GM18499 (cell line): ENCODE results near the gene CCSER1.
"Not testable (repeated sequence)": the region's sequence is repeated elsewhere in the genome, so short reads cannot be mapped to it uniquely, and the experiment has no call there.

Experiments used
- ATAC-seq: cut with Tn5 transposase; IDR thresholded peaks from one replicate; pipeline ENCODE4 v1.9.1; 2021; ENCODE audit warnings: moderate number of reproducible peaks; ENCODE audit not compliant: insufficient read depth, unreplicated experiment

The CCSER1 gene

DNA sequence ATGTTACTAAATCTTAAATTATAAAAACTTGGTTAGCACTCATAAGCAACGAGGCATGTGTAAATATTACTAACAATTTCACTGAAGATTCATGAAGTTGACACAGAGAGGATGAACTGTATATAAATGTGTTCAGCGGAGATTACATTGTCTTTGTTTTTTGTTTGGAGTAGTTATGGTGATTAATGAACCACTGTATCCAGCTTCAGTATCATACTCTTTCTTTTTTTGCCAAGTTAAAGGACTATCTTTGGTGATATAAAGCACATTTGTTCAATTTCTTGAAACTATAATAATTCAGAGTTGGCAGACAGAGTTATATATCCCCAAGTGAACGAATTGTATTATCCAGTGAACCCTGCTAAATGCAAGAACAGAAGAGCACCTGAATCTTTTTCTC lies 497.6 kb downstream of the CCSER1 start:
- no peak for ATAC-seq

DNA sequence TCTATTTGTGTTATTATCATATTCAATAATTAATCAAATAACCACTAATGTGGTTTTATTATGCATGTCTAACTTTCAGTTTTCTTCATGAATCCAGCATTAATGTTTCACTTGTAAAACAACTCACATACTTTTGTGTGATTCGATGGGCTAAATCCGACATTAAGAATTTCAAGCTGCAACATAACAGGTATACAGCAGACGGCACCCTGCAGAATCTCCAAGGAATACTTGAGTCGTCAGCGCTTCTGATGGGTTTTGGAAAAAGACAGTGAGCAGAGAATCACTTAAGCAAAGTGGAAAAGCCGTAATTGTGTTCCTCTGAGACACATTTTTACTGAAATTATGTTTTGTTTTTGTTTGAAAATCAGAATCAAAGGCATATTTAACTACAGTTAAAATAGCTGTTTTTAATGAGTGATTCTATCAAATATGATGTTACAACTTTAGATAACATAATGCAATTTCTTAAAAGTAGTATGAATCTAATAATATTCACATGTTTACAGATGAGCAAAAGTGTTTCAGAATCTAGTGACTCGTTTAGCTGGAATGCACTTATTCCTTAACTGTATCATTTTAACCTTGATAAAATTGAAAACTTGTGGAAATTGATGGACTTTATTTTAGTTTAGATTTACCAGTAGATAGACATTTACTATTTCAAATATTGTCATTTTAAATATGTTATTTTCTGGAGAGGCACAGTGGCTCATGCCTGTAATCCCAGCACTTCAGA lies 514.8 kb downstream of the CCSER1 start:
- ATAC-seq = no peak

DNA sequence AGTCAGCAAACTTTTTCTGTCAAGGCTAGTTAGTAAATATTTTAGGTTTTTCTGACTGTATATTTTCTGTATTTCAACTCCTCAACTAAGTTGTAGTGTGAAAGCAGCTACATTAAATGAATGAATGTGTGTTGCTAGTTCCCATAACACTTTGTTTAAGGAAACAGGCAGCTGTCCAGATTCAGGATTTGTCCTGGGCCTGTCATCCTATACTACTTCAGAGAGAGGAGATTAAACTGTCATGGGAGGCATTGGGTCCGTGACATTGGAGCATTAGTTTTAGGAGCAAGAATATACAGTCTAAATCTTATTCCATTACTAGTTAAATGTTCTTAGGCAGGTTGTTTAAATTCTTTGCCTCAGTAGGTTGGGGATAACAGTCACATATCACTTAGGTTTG lies 516.0 kb downstream of the CCSER1 start:
- ATAC-seq = no peak

GRCh38 chr4:90648311-90648710 lies 521.1 kb downstream of the CCSER1 start:
- ATAC-seq = no peak

DNA sequence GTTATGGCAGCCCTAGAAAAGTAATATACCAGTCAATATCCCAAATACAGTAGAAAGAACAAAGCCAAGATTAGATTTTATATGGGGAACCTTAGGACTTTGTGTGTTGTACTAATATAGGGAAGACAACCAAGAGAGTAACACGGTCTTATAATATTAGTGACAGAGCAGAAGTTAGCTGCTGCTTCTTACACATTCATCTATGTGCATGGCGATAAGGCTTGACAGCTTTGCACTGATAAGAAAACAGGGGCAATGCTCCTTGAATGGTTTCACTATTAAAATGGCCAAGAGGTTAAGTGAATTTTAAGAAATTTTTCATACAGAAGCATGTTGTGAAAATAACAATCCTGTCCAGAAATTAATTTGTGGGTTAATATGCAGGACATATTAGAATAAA lies 521.6 kb downstream of the CCSER1 start:
- ATAC-seq = no peak

- no peak for ATAC-seq
These were observed 533.5 kb downstream of the CCSER1 start for GRCh38 chr4:90660672-90661071.

GRCh38 chr4:90670183-90670582 lies 543.0 kb downstream of the CCSER1 start:
- ATAC-seq = no peak

DNA sequence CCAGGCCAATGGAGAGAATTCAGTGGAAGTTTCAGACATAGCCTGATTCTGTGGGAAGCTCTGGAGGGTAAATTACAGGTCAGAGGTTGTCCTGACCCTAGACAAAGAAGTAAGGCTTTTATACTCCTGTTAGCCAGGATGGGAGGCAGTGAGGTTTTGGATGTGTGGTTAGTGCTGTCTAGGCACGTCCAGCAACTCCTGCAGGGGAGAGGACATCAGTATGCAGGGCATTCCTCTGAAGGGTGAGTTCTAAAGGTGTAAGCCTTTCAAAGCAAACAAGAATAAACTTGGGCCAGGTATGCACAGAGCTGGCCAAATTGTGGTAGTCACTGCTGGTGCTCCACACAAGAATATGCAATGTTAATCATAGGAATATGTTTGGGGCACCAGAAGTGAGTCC lies 562.5 kb downstream of the CCSER1 start:
- no peak for ATAC-seq

GRCh38 chr4:90695411-90695810 lies 568.2 kb downstream of the CCSER1 start:
- no peak for ATAC-seq

DNA sequence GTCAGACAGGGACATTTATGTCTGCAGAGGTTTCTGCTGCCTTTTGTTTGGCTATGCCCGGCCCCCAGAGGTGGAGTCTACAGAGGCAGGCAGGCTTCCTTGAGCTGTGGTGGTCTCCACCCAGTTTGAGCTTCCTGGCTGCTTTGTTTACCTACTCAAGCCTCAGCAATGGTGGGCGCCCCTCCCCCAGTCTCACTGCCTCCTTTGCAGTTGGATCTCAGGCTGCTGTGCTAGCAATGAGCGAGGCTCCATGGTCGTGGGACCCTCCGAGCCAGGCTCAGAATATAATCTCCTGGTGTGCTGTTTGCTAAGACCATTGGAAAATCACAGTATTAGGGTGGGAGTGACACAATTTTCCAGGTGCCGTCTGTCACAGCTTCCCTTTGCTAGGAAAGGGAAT lies 578.3 kb downstream of the CCSER1 start:
- not testable (repeated sequence) for ATAC-seq

- ATAC-seq = no peak
These were observed 588.0 kb downstream of the CCSER1 start for GRCh38 chr4:90715242-90715641.

DNA sequence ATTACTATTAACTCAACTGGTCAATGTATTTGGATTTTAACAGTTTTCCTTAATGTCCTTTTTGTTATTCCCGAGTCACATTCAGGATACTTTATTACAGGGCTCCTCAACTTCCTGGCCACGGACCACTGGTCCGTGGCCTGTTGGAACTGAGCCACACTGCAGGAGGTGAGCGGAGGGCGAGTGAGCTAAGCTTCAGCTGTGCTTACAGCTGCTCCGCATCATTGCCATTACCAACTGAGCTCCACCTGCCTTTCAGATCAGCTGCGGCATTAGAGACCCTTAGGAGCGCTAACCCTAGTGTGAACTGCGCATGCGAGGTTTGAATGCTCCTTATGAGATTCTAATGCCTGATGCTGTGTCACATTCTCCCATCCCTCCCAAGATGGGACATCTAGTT lies 591.7 kb downstream of the CCSER1 start:
- no peak for ATAC-seq

GRCh38 chr4:90727938-90728337 lies 600.7 kb downstream of the CCSER1 start:
- no peak for ATAC-seq

DNA sequence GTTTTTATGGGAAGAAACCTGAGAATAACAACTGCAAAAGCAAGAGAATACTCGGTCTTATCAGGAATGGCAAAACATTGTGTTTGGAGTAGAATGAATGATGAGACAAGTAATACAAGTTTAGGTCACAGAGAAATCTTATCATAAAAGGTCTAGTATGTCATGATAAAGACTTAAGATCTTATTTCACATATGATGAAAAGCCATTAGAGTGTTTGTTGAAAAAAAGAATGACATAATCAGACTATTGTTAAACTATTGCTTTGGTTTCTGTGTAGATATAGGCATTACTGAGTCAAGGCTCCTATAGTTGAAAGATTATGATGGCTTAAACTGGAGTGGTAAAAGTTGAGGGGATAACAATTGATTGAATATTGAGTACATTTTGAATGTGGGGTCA lies 603.6 kb downstream of the CCSER1 start:
- no peak for ATAC-seq

DNA sequence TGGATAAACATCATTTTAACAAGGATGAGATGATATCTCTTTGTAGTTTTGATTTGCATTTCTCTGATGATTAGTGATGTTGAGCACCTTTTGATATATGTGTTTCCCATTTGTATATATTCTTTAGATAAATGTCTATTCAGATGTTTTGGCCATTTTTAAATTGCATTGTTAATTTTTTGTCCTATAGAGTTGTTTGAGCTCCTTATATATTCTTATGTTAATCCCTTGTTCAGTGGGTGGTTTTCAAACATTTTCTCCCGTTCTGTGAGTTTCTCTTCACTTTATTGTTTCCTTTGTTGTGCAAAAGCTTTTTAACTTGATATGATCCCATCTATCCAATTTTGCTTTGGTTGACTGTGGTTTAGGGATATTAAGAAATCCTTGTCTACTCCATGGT lies 606.0 kb downstream of the CCSER1 start:
- no peak for ATAC-seq

GRCh38 chr4:90745176-90745575 lies 618.0 kb downstream of the CCSER1 start:
- no peak for ATAC-seq

- ATAC-seq = no peak
These were observed 625.9 kb downstream of the CCSER1 start for GRCh38 chr4:90753068-90753467.

- ATAC-seq = no peak
These were observed 630.4 kb downstream of the CCSER1 start for GRCh38 chr4:90757534-90758060.

GRCh38 chr4:90760059-90760458 lies 632.9 kb downstream of the CCSER1 start:
- ATAC-seq = no peak

GRCh38 chr4:90766837-90767236 lies 639.6 kb downstream of the CCSER1 start:
- no peak for ATAC-seq

DNA sequence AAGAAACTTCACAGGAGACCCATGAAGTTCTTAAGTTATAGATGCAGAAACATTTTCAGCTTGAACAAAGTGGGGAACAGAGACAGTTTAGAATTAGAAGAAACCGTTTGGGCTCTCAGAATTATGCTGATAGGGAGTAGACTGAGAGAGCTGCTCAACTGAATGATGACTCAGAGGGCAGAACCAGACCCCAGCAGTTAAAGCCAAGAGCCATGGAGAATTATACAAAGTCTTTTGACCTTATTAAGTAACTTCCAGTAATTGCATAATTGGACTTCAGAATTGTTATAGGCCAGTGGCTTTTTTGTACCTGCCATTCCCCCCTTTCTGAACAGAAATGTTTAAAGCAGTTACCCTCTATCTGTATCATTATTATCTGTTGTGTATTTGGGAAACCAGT lies 642.1 kb downstream of the CCSER1 start:
- no peak for ATAC-seq

- no peak for ATAC-seq
These were observed 653.0 kb downstream of the CCSER1 start for GRCh38 chr4:90780193-90780592.
